ENCODE data around the gene HAL.

The HAL gene, protein sequence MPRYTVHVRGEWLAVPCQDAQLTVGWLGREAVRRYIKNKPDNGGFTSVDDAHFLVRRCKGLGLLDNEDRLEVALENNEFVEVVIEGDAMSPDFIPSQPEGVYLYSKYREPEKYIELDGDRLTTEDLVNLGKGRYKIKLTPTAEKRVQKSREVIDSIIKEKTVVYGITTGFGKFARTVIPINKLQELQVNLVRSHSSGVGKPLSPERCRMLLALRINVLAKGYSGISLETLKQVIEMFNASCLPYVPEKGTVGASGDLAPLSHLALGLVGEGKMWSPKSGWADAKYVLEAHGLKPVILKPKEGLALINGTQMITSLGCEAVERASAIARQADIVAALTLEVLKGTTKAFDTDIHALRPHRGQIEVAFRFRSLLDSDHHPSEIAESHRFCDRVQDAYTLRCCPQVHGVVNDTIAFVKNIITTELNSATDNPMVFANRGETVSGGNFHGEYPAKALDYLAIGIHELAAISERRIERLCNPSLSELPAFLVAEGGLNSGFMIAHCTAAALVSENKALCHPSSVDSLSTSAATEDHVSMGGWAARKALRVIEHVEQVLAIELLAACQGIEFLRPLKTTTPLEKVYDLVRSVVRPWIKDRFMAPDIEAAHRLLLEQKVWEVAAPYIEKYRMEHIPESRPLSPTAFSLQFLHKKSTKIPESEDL

DNA sequence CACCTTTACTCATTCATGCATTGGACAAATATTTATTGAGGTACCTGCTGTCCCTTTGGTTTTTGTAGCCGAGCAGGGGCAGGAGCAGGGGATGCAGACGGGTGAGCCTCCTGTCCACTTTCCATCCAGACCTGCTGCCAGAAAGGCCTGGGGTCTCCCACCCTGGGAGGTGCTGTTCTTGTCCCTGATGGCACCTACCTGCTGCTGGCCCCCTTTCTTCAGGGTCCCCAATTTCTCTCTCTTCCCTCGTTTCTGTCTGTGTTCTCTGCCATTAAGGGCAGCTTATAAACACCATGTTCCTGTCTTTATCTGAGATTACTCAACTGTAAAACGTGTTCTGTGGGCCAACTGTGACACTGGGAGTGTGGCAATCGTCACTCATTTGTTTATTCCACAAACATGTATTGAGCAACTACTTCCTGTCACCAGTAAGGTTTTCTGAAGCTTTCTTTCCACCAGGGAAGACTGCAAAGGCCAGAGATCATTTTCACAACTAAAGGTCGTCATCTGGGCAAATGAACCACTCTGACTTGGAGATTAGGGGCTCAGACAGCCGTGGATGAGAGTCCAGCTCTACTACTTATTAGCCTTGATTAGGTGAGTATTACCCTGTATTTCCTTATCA is at the start of gene HAL:
Gene HAL, minus strand, starts transcription at position 311 of the 625 bp plus-strand sequence. CDS start 434 bp downstream, outside the sequence.
- TF ChIP-seq, protein P1, sequence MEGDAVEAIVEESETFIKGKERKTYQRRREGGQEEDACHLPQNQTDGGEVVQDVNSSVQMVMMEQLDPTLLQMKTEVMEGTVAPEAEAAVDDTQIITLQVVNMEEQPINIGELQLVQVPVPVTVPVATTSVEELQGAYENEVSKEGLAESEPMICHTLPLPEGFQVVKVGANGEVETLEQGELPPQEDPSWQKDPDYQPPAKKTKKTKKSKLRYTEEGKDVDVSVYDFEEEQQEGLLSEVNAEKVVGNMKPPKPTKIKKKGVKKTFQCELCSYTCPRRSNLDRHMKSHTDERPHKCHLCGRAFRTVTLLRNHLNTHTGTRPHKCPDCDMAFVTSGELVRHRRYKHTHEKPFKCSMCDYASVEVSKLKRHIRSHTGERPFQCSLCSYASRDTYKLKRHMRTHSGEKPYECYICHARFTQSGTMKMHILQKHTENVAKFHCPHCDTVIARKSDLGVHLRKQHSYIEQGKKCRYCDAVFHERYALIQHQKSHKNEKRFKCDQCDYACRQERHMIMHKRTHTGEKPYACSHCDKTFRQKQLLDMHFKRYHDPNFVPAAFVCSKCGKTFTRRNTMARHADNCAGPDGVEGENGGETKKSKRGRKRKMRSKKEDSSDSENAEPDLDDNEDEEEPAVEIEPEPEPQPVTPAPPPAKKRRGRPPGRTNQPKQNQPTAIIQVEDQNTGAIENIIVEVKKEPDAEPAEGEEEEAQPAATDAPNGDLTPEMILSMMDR (IDR thresholded peaks at IDR 0.05; ENCODE audit: insufficient read depth, missing control alignments) = no peak
- DNase-seq (ENCODE audit: insufficient read length, low spot score) (no peak), FAIRE-seq (no peak)

DNA sequence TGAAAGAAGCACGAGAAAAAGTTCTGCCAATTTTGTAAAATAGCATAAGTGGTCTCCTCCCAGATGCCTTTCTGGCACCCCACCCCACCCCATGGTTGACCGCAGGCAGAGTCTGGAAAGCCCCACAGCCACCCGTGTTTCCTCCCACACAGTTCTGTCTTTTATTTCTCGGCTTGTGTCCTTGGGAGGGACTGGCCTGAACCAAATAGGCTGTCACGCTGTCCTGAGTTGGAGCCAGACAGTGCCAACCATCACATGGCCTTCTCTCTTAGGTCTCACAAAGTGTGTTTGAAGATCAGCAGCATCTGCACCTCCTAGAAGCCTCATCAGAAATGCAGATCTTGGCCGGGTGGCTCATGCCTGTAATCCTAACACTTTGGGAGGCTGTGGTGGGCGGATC is 49.4 kb upstream of the HAL start:
- TF ChIP-seq, protein P1 (IDR thresholded peaks at IDR 0.05; ENCODE audit: insufficient read depth, missing control alignments) = no peak
- FAIRE-seq = no peak

DNA sequence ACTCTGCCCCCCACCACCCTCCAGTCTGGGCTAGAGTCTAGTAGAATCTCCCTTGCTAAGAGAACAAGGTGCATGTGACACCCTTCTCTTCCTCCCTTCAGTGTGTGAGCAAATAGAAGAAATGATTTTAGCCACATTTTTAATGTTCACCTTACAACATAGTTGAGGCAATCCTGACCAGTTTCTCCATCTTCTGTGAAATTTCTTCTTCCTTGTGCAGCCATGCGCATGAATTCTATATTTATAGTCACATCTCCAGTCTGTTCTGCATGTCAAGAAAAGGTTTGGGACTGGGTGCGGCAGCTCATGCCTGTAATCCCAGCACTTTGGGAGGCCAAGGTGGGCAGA is 48.8 kb upstream of the HAL start:
- no peak for FAIRE-seq

More for the DNA sequence above, 49.4 kb upstream of the HAL start:
- DNase-seq (ENCODE audit: insufficient read length, low spot score) = no peak

DNA sequence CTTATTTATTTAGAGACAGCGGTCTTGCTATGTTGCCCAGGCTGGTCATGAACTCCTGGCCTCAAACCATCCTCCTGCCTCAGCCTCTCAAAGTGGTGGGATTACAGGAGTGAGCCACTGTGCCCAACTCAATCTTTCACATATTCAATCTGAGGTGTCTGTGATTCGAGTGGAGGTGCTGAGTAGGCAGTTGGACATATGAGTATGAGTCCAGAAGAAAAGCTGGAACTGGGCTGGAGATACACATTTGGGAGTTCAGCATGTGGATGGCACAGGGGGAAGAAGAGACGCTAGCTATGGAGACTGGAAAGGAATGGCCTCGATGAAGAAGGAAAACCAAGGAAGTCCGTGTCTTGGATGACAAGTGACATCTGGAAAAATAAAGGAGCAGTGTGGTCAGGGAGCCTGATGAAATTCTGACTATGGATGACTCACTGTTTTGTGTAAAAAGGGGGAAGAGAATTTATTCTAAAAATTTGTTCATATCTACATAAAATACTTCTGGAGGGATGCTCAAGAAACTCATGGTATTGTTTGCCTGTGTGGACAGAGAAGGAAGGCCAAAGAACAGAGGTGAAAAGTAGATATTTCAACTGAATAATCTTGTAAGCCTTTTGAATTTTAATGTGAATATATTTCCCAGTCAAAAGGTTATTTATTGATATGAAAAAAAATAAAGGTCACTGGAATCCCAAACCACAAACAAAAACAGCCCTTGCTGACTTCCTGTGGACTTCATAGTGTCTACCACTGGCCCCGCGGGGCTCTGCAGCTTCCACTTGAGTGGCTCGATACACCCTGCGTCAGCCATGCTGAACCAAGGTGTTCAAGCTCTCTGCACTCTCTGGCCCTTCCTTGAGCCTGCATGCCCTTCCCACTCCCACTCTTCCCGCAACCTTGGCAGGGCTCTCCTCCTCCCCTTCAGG is 48.1 kb upstream of the HAL start:
- TF ChIP-seq, protein P1 (IDR thresholded peaks at IDR 0.05; ENCODE audit: insufficient read depth, missing control alignments) = no peak
- no peak for FAIRE-seq
- DNase-seq (ENCODE audit: insufficient read length, low spot score) = no peak

More for the DNA sequence above, 48.8 kb upstream of the HAL start:
- DNase-seq (ENCODE audit: insufficient read length, low spot score) = no peak
- TF ChIP-seq, protein P1 (IDR thresholded peaks at IDR 0.05; ENCODE audit: insufficient read depth, missing control alignments) = no peak

DNA sequence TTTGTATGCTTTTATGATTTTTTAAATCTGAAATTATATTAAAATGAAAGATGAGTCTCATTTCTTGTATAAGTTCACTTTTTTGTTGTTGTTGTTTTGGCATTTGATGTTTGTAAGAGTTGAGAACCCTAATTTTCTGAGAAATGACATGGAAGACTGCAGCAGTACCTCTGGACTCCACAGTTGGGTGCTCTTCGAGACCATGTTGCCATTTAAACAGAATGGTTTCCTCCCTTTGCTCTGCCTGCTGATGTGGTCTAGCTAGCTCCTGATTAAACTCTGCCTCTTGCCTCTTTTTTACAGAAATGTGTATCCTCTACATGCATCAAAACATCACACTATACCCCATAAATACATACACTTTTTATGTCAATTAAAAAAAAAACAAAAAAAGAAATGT is 45.0 kb upstream of the HAL start:
- FAIRE-seq (no peak), DNase-seq (ENCODE audit: insufficient read length, low spot score) (no peak)
- TF ChIP-seq, protein P1 (IDR thresholded peaks at IDR 0.05; ENCODE audit: insufficient read depth, missing control alignments) = no peak

DNA sequence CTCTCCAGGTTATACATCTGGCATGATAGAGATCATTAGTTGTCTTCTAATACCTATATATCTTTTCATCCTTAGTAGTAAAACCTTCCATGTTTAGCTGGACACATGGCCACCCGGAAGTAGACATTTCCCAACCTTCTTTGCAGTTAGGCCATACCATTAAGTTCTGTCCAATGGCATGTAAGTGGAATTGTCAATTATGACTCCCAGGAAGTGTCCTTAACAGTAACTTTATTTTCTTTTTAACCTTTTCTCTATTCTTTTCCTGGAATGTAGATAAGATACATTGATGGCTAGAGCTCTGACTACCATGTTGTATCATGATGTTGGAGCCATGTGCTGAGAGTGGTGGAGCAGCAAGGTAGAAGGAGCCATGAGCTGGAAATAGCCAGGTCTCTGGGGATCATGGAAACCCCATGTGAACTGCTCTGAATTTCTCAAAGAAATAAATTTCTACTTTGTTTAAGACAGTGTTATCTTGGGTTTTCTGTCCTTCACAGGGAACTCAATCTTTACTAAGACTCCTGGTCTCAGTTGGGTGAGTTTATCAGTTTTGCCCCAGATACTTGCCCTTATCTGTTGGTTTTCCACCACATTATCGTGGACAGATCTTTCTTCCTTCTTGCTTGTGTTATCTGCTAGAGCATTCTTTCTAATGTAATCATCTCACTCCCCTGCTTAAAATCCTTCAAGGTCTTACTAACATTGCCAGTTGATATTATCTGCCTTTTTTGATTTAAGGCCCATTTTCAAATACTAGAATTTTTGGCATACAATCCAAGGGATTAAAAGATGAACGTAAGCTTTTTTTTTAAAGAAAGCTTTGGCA is 44.4 kb upstream of the HAL start:
- no peak for DNase-seq (ENCODE audit: insufficient read length, low spot score)

More for the DNA sequence above, 44.4 kb upstream of the HAL start:
- TF ChIP-seq, protein P1 (IDR thresholded peaks at IDR 0.05; ENCODE audit: insufficient read depth, missing control alignments) = no peak
- no peak for FAIRE-seq

Measured in D721Med (cell line).